HuH-7 (cell line): ENCODE data around the gene EVI5L.
"Not testable (repeated sequence)": the region's sequence is repeated elsewhere in the genome, so short reads cannot be mapped to it uniquely, and the experiment has no call there.

ENCODE experiments used
- DNase-seq: peaks from one replicate; pipeline ENCODE4 v3.0.0; 2011; ENCODE audit warnings: low spot score

The EVI5L gene

GRCh38 chr19:7846155-7846646, 16.2 kb downstream of the EVI5L start:
- no peak for DNase-seq

- no peak for DNase-seq
Observed at GRCh38 chr19:7847664-7848063, 17.6 kb downstream of the EVI5L start.

GRCh38 chr19:7848779-7849457, 18.9 kb downstream of the EVI5L start:
- no peak for DNase-seq

GRCh38 chr19:7849631-7849999, 19.6 kb downstream of the EVI5L start:
- no peak for DNase-seq

- DNase-seq = no peak
Observed at GRCh38 chr19:7850000-7850813, 20.2 kb downstream of the EVI5L start.

- no peak for DNase-seq
Observed at GRCh38 chr19:7850945-7851622, 21.1 kb downstream of the EVI5L start.

GRCh38 chr19:7851623-7852500, 21.8 kb downstream of the EVI5L start:
- no peak for DNase-seq

- DNase-seq = peak; percentile 95
Observed at GRCh38 chr19:7852851-7853769, 23.1 kb downstream of the EVI5L start.

- no peak for DNase-seq
Observed at GRCh38 chr19:7853770-7854128, 23.7 kb downstream of the EVI5L start.

GRCh38 chr19:7855426-7856108, 25.5 kb downstream of the EVI5L start:
- DNase-seq = no peak

- DNase-seq = no peak
Observed at GRCh38 chr19:7856109-7856591, 26.1 kb downstream of the EVI5L start.

GRCh38 chr19:7856679-7857663, 27.0 kb downstream of the EVI5L start:
- DNase-seq = no peak

GRCh38 chr19:7857727-7858108, 27.7 kb downstream of the EVI5L start:
- DNase-seq = no peak

- DNase-seq = no peak
Observed at GRCh38 chr19:7858109-7858770, 28.2 kb downstream of the EVI5L start.

- not testable (repeated sequence) for DNase-seq
Observed at GRCh38 chr19:7859087-7859486, 29.1 kb downstream of the EVI5L start.

- no peak for DNase-seq
Observed at GRCh38 chr19:7859831-7860713, 30.1 kb downstream of the EVI5L start.
